ENCODE data around the gene MAN1C1.

DNA sequence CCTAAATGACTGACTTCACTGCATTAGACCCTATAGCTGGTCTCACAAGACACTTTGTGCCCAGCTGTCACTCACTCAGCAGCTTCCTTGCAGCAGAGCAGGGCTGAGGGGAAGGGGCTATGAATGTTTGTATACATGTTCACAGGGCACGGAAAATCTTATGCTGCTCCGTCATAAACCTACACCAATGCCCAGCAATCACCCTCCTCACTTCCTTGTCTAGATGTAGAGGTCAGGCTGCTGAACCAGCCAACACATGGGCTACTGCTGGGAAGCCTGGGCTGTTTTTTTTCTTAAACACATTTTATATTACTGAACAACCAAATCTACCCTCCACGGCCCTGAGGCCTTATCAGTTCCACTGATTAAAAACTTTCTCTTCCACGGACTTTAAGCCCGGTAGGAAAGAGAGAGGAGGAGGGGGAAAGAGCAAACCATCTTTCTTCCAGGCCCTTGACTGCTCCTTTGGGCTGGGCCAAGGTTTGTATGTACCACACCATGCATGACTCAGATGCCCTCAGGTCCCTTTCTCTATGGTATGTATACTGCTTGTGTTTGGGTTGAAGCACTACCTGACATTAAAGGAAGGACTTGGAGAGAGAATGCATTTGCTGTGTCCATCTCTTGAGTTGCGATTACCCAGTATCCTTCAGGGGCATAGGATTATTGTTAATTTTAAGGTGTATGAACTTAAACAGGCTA lies 215.9 kb downstream of the MAN1C1 start:
- no peak for TF ChIP-seq GABPB1 (CRISPR knock-in tag; IDR thresholded peaks at IDR 0.05)
- no peak for TF ChIP-seq TCF7 (CRISPR knock-in tag; IDR thresholded peaks at IDR 0.05; ENCODE audit: low read depth)
- no peak for TF ChIP-seq SMAD4 (CRISPR knock-in tag; IDR thresholded peaks at IDR 0.05)
- TF ChIP-seq, protein P1, sequence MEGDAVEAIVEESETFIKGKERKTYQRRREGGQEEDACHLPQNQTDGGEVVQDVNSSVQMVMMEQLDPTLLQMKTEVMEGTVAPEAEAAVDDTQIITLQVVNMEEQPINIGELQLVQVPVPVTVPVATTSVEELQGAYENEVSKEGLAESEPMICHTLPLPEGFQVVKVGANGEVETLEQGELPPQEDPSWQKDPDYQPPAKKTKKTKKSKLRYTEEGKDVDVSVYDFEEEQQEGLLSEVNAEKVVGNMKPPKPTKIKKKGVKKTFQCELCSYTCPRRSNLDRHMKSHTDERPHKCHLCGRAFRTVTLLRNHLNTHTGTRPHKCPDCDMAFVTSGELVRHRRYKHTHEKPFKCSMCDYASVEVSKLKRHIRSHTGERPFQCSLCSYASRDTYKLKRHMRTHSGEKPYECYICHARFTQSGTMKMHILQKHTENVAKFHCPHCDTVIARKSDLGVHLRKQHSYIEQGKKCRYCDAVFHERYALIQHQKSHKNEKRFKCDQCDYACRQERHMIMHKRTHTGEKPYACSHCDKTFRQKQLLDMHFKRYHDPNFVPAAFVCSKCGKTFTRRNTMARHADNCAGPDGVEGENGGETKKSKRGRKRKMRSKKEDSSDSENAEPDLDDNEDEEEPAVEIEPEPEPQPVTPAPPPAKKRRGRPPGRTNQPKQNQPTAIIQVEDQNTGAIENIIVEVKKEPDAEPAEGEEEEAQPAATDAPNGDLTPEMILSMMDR (IDR thresholded peaks at IDR 0.05) = no peak
- TF ChIP-seq, protein P2, sequence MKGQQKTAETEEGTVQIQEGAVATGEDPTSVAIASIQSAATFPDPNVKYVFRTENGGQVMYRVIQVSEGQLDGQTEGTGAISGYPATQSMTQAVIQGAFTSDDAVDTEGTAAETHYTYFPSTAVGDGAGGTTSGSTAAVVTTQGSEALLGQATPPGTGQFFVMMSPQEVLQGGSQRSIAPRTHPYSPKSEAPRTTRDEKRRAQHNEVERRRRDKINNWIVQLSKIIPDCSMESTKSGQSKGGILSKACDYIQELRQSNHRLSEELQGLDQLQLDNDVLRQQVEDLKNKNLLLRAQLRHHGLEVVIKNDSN (CRISPR knock-in tag; IDR thresholded peaks at IDR 0.05) = no peak
- no peak for TF ChIP-seq NFE2L1 (CRISPR knock-in tag; IDR thresholded peaks at IDR 0.05)
- TF ChIP-seq, protein P3, sequence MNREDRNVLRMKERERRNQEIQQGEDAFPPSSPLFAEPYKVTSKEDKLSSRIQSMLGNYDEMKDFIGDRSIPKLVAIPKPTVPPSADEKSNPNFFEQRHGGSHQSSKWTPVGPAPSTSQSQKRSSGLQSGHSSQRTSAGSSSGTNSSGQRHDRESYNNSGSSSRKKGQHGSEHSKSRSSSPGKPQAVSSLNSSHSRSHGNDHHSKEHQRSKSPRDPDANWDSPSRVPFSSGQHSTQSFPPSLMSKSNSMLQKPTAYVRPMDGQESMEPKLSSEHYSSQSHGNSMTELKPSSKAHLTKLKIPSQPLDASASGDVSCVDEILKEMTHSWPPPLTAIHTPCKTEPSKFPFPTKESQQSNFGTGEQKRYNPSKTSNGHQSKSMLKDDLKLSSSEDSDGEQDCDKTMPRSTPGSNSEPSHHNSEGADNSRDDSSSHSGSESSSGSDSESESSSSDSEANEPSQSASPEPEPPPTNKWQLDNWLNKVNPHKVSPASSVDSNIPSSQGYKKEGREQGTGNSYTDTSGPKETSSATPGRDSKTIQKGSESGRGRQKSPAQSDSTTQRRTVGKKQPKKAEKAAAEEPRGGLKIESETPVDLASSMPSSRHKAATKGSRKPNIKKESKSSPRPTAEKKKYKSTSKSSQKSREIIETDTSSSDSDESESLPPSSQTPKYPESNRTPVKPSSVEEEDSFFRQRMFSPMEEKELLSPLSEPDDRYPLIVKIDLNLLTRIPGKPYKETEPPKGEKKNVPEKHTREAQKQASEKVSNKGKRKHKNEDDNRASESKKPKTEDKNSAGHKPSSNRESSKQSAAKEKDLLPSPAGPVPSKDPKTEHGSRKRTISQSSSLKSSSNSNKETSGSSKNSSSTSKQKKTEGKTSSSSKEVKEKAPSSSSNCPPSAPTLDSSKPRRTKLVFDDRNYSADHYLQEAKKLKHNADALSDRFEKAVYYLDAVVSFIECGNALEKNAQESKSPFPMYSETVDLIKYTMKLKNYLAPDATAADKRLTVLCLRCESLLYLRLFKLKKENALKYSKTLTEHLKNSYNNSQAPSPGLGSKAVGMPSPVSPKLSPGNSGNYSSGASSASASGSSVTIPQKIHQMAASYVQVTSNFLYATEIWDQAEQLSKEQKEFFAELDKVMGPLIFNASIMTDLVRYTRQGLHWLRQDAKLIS (CRISPR knock-in tag; IDR thresholded peaks at IDR 0.05; ENCODE audit: borderline replicate concordance) = no peak
- TF ChIP-seq NFATC4 (CRISPR knock-in tag; IDR thresholded peaks at IDR 0.05) = no peak
- TF ChIP-seq MYBL2 (CRISPR knock-in tag; IDR thresholded peaks at IDR 0.05) = no peak
- TF ChIP-seq ZNF138 (CRISPR knock-in tag; conservative IDR thresholded peaks at IDR 0.05) = no peak

Data from WTC11 (cell line).